LNCaP clone FGC (cell line): ENCODE data around the gene SEC14L2.
"Not testable (repeated sequence)": the region's sequence is repeated elsewhere in the genome, so short reads cannot be mapped to it uniquely, and the experiment has no call there.

Source experiments
- DNase-seq: peaks from one replicate; pipeline ENCODE4 v3.0.0-alpha.2; 2011; ENCODE audit warnings: low read depth
- H3K4me3 ChIP-seq: 2 replicates; pipeline ENCODE4 v1.5.1; 2011; ENCODE audit warnings: mild to moderate bottlenecking, low read depth, low read length, control low read depth
- CTCF ChIP-seq: IDR thresholded peaks from 2 replicates; pipeline ENCODE4 v1.5.1; 2012; ENCODE audit warnings: mild to moderate bottlenecking; ENCODE audit not compliant: control insufficient read depth, insufficient read depth; ENCODE audit errors: extremely low read depth

SEC14L2 gene

GRCh38 chr22:30439226-30439625, 42.4 kb downstream of the SEC14L2 start:
- H3K4me3 ChIP-seq, result no peak overlapping the region
- no peak for TF ChIP-seq CTCF
- no peak for DNase-seq

- no peak overlapping the region for H3K4me3 ChIP-seq
- DNase-seq, result no peak
- TF ChIP-seq CTCF, result no peak
These were observed 43.0 kb downstream of the SEC14L2 start for GRCh38 chr22:30439836-30440235.

- H3K4me3 ChIP-seq, result no peak overlapping the region
- TF ChIP-seq CTCF, result no peak
- no peak for DNase-seq
These were observed 44.3 kb downstream of the SEC14L2 start for GRCh38 chr22:30441088-30441487.

- no peak for DNase-seq
- no peak overlapping the region for H3K4me3 ChIP-seq
- peak; percentile 78 for TF ChIP-seq CTCF
These were observed 48.0 kb downstream of the SEC14L2 start for GRCh38 chr22:30444632-30445437.

GRCh38 chr22:30445438-30446145, 48.8 kb downstream of the SEC14L2 start:
- no peak overlapping the region for H3K4me3 ChIP-seq

GRCh38 chr22:30447656-30448055, 50.8 kb downstream of the SEC14L2 start:
- no peak for TF ChIP-seq CTCF
- DNase-seq, result no peak
- no peak overlapping the region for H3K4me3 ChIP-seq

More at GRCh38 chr22:30445438-30446145, 48.8 kb downstream of the SEC14L2 start:
- no peak for DNase-seq
- TF ChIP-seq CTCF, result no peak

GRCh38 chr22:30451488-30451887, 54.7 kb downstream of the SEC14L2 start:
- not testable (repeated sequence) for DNase-seq, H3K4me3 ChIP-seq
